Stimulated activated CD4-positive, alpha-beta T cell treated with anti-CD3 and anti-CD28 coated beads, Interleukin-12 subunit alpha, Interleukin-12 subunit beta, amount 100 ng/mL, for 48 hours (primary cell): ENCODE results near the gene HEMGN.
"Not testable (repeated sequence)": the region's sequence is repeated elsewhere in the genome, so short reads cannot be mapped to it uniquely, and the experiment has no call there.

Source experiments
- DNase-seq, 3 donors: peaks; one replicate each; pipeline ENCODE4 v3.0.0-alpha.2; 2020; ENCODE audit warnings: low read depth in 2 of 3, low spot score in 1 of 3

The HEMGN gene

GRCh38 chr9:97966493-97966892 lies 28.5 kb upstream of the HEMGN start:
- DNase-seq, result no peak

- no peak for DNase-seq
Observed at GRCh38 chr9:97964901-97965300, 26.9 kb upstream of the HEMGN start.

GRCh38 chr9:97963232-97963631 lies 25.3 kb upstream of the HEMGN start:
- no peak for DNase-seq

GRCh38 chr9:97962575-97962974 lies 24.6 kb upstream of the HEMGN start:
- DNase-seq, result no peak

- DNase-seq, result no peak
Observed at GRCh38 chr9:97962136-97962535, 24.2 kb upstream of the HEMGN start.

- no peak for DNase-seq
Observed at GRCh38 chr9:97961361-97961760, 23.4 kb upstream of the HEMGN start.

- DNase-seq, result not testable (repeated sequence)
Observed at GRCh38 chr9:97960678-97961328, 22.8 kb upstream of the HEMGN start.

- DNase-seq, result no peak
Observed at GRCh38 chr9:97959585-97959984, 21.6 kb upstream of the HEMGN start.

GRCh38 chr9:97958812-97959511 lies 21.0 kb upstream of the HEMGN start:
- no peak for DNase-seq

- no peak for DNase-seq
Observed at GRCh38 chr9:97956331-97956730, 18.4 kb upstream of the HEMGN start.

- DNase-seq, result peak; percentile 25 to 32 (median 30)
Observed at GRCh38 chr9:97954550-97954989, 16.6 kb upstream of the HEMGN start.

- not testable (repeated sequence) for DNase-seq
Observed at GRCh38 chr9:97950873-97951272, 12.9 kb upstream of the HEMGN start.

- not testable (repeated sequence) for DNase-seq
Observed at GRCh38 chr9:97947094-97947493, 9.1 kb upstream of the HEMGN start.

GRCh38 chr9:97945470-97945869 lies 7.5 kb upstream of the HEMGN start:
- DNase-seq, result not testable (repeated sequence)

GRCh38 chr9:97944612-97945011 lies 6.6 kb upstream of the HEMGN start:
- no peak for DNase-seq

GRCh38 chr9:97943308-97943855 lies 5.4 kb upstream of the HEMGN start:
- DNase-seq, result no peak

GRCh38 chr9:97941323-97941722 lies 3.4 kb upstream of the HEMGN start:
- no peak for DNase-seq

GRCh38 chr9:97940741-97941140 lies 2.8 kb upstream of the HEMGN start:
- DNase-seq, result no peak

- no peak for DNase-seq
Observed at GRCh38 chr9:97940233-97940632, 2.3 kb upstream of the HEMGN start.

GRCh38 chr9:97936998-97937397 lies 974 bp downstream of the HEMGN start:
- DNase-seq, result no peak

- DNase-seq, result no peak
Observed at GRCh38 chr9:97935276-97935675, 2.7 kb downstream of the HEMGN start.

- no peak for DNase-seq
Observed at GRCh38 chr9:97934321-97935115, 3.5 kb downstream of the HEMGN start.
